ENCODE results near the gene GALNT9.

The GALNT9 gene

GRCh38 chr12:132153501-132154340, 175.7 kb downstream of the GALNT9 start:
- H3K4me3 Mint-ChIP-seq, result no peak overlapping the region
- peak; percentile 95 for TF ChIP-seq CTCF (IDR thresholded peaks at IDR 0.05)

DNA sequence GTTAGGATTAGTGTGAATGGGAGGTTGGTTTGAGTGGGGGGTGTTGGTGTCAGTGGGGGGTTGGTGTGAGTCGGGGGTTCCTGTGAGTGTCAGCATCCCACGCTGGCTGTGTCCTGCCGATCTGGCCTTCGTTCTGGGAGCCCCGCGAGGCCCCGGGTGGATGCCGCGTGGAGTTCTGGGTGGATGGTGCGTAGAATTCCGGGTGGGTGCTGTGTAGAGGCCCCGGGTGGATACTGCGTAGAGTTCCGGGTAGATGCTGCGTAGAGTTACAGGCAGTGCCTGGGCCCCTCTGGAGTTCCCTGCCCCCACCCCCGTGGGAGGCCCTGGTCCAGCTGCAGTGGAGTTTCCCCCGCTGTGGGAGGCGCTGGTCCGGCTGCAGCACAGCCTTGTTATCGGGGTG, 176.4 kb downstream of the GALNT9 start:
- Mint-ChIP-seq H3K4me3 (no peak overlapping the region), H3K27ac (no peak overlapping the region), H3K4me1 (peaks cover 11% of the 10 kb centered on the region), H3K9me3 (no peaks in the 10 kb centered on the region), H3K27me3 (ENCODE audit: low read depth, poor library complexity) (no peaks in the 10 kb centered on the region), H3K36me3 (ENCODE audit: low read depth) (peaks cover 4% of the 10 kb centered on the region)
- TF ChIP-seq CTCF (IDR thresholded peaks at IDR 0.05), result no peak
- peak; percentile 6 for DNase-seq

More at GRCh38 chr12:132153501-132154340, 175.7 kb downstream of the GALNT9 start:
- DNase-seq, result peak; percentile 84
- no peaks in the 10 kb centered on the region for H3K9me3 Mint-ChIP-seq
- no peaks in the 10 kb centered on the region for H3K27me3 Mint-ChIP-seq (ENCODE audit: low read depth, poor library complexity)
- H3K36me3 Mint-ChIP-seq (ENCODE audit: low read depth), result no peaks in the 10 kb centered on the region
- no peak overlapping the region for H3K27ac Mint-ChIP-seq
- H3K4me1 Mint-ChIP-seq, result peaks cover 11% of the 10 kb centered on the region

- H3K9me3 Mint-ChIP-seq, result no peaks in the 10 kb centered on the region
- peak; percentile 2 for DNase-seq
- H3K27me3 Mint-ChIP-seq (ENCODE audit: low read depth, poor library complexity), result no peaks in the 10 kb centered on the region
- no peak overlapping the region for H3K27ac Mint-ChIP-seq
- TF ChIP-seq CTCF (IDR thresholded peaks at IDR 0.05), result no peak
- no peak overlapping the region for H3K4me3 Mint-ChIP-seq
- peaks cover 4% of the 10 kb centered on the region for H3K36me3 Mint-ChIP-seq (ENCODE audit: low read depth)
- peaks cover 11% of the 10 kb centered on the region for H3K4me1 Mint-ChIP-seq
Observed at GRCh38 chr12:132152411-132152821, 177.0 kb downstream of the GALNT9 start.

DNA sequence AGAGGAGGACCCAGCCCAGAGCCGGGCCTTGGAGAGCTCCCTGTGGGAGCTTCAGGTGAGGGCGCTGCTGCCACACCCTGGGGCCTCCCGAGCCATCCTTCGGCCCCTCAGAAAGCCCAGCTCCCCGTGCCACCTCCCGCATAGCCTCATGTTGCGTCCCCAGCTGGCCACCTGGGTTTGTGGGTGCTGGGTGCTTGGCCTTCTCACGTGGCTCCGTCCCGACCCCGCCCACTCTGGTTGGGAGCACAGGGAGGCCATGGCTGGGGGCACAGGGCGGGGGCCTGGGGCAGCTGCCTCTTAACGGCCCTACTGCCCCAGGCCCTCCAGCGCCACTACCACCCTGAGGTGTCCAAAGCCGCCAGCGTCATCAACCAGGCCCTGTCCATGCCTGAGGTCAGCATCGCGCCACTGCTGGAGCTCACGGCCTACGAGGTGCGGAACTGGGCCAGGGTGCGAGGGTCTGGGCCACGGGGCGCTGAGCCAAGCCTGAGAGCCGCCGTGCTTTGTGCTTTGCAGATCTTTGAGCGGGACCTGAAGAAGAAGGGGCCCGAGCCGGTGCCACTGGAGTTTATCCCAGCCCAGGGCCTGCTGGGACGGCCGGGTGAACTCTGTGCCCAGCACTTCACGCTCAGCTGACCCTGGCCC, 177.5 kb downstream of the GALNT9 start:
- H3K4me3 Mint-ChIP-seq, result no peak overlapping the region
- no peak overlapping the region for H3K27ac Mint-ChIP-seq
- H3K4me1 Mint-ChIP-seq, result peaks cover 11% of the 10 kb centered on the region
- H3K9me3 Mint-ChIP-seq, result no peaks in the 10 kb centered on the region
- TF ChIP-seq CTCF (IDR thresholded peaks at IDR 0.05), result no peak
- no peaks in the 10 kb centered on the region for H3K27me3 Mint-ChIP-seq (ENCODE audit: low read depth, poor library complexity)
- H3K36me3 Mint-ChIP-seq (ENCODE audit: low read depth), result peaks cover 4% of the 10 kb centered on the region
- peak; percentile 5 for DNase-seq

DNA sequence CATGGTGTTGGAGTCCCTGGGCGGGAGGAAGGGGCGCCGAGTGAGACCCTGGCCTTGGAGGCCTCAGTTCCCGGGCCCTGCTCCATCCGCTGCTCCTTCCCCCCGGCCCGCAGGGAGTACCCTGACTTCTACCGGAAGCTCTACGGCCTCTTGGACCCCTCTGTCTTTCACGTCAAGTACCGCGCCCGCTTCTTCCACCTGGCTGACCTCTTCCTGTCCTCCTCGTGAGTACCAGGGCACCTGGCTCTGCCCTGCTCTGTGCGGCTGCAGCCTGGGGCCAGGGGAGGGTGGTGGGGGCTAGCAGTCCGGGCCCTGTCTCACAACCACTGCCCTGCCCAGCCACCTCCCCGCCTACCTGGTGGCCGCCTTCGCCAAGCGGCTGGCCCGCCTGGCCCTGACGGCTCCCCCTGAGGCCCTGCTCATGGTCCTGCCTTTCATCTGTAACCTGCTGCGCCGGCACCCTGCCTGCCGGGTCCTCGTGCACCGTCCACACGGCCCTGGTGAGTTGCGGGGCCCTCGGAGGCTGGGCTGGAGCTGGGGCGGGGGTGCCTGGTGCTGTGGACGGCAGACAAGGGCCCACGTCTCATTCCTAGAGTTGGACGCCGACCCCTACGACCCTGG, 178.1 kb downstream of the GALNT9 start:
- DNase-seq, result no peak
- Mint-ChIP-seq H3K36me3 (ENCODE audit: low read depth) (peaks cover 5% of the 10 kb centered on the region), H3K27ac (no peak overlapping the region), H3K27me3 (ENCODE audit: low read depth, poor library complexity) (peaks cover 2% of the 10 kb centered on the region), H3K9me3 (no peaks in the 10 kb centered on the region), H3K4me1 (peaks cover 14% of the 10 kb centered on the region), H3K4me3 (no peak overlapping the region)
- no peak for TF ChIP-seq CTCF (IDR thresholded peaks at IDR 0.05)

All from nephron progenitor cell (in vitro differentiated cells).